DND-41 (cell line): Measurements from ENCODE around the gene TLE4.

Experiments used
- CTCF ChIP-seq: IDR thresholded peaks from 2 replicates; pipeline ENCODE4 v1.5.1; 2012; ENCODE audit warnings: borderline replicate concordance, low read length, moderate library complexity, mild to moderate bottlenecking; ENCODE audit not compliant: poor library complexity, severe bottlenecking; ENCODE audit errors: extremely low read depth
- EZH2 ChIP-seq: IDR thresholded peaks from 3 replicates; pipeline ENCODE4 v1.6.1; 2012; ENCODE audit warnings: borderline replicate concordance, low read depth, mild to moderate bottlenecking, moderate library complexity, low read length, inconsistent platforms; ENCODE audit not compliant: severe bottlenecking

- no peak for TF ChIP-seq CTCF
- no peak for TF ChIP-seq EZH2
These were observed 60.3 kb downstream of the TLE4 start for GRCh38 chr9:79632060-79632459.
